Ascending aorta (tissue), 2 donors: ENCODE results near the gene IL21R. TPM values are rescaled to one million over a fixed set of nuclear protein-coding genes. Genes with fewer than 3 reads are reported as not detected.

Experiments used
- DNase-seq, 2 donors: peaks; one replicate each; pipeline ENCODE4 v3.0.0-alpha.2; 2019; ENCODE audit warnings: low spot score in 2 of 2
- H3K27ac ChIP-seq, 2 donors: fragments of 200-600 bp; sonication (generic); one replicate each; pipeline ENCODE4 v1.5.1; 2016 to 2017; ENCODE audit warnings: mild to moderate bottlenecking in 1 of 2
- H3K27me3 ChIP-seq: fragments of 200-600 bp; sonication (generic); one replicate; pipeline ENCODE4 v1.5.1; 2017
- H3K36me3 ChIP-seq, 2 donors: fragments of 200-600 bp; sonication (generic); one replicate each; pipeline ENCODE4 v1.5.1; 2016
- H3K4me1 ChIP-seq, 2 donors: fragments of 200-600 bp; sonication (generic); one replicate each; pipeline ENCODE4 v1.5.1; 2016 to 2017; ENCODE audit warnings: mild to moderate bottlenecking in 1 of 2
- H3K4me3 ChIP-seq, 2 donors: fragments of 200-600 bp; sonication (generic); one replicate each; pipeline ENCODE4 v1.5.1; 2016 to 2017; ENCODE audit warnings: mild to moderate bottlenecking in 1 of 2
- H3K9me3 ChIP-seq, 2 donors: fragments of 200-600 bp; sonication (generic); one replicate each; pipeline ENCODE4 v1.5.1; 2016
- intact Hi-C: fragments of 100-400 bp; cut with DNase I; formaldehyde crosslinking; loops from one replicate; pipeline ENCODE4 v1.15.1; 2023
- total RNA-seq: library from RNA; depleted of rRNA; stranded (reverse); fragments of >200 nt; gene quantifications from one replicate; pipeline ENCODE4 v1.1.0, GENCODE V29; 2016
- TF ChIP-seq, protein P1 (sequence below), 3 experiments: fragments of 200-600 bp in 2 of 3; fragments of 450-650 bp in 1 of 3; sonication (generic) in 2 of 3; IDR thresholded peaks; one replicate each; pipeline ENCODE4 v1.5.1; 2016 to 2019; ENCODE audit warnings: antibody characterized with exemption in 3 of 3, mild to moderate bottlenecking in 1 of 3, moderate library complexity in 1 of 3

Gene IL21R
- total RNA-seq, 1 donor from 2014 or later = 0.21 TPM

DNA sequence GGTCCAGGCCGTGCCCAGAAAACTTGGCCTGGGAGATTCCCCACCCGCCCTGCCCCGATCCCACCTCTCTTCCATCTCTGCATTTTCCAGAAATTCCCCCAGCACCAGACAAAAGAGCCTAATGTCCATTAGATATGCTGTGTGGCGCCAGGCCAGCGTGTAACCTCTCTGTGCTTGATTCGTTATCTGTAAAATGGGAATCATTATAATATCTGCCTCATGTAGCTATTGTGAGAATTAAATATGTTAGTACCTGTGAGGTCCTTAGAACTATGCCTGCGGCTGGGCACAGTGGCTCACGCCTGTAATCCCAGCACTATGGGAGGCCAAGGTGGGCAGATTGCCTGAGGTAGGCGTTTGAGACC, 33.6 kb upstream of the IL21R start:
- H3K9me3 ChIP-seq = no peaks in the 10 kb centered on the region
- H3K4me3 ChIP-seq = peak overlapping the region; percentile 13 to 41
- DNase-seq = no peak
- H3K36me3 ChIP-seq = peaks cover 4 to 6% of the 10 kb centered on the region in 2 donors
- TF ChIP-seq, protein P1, sequence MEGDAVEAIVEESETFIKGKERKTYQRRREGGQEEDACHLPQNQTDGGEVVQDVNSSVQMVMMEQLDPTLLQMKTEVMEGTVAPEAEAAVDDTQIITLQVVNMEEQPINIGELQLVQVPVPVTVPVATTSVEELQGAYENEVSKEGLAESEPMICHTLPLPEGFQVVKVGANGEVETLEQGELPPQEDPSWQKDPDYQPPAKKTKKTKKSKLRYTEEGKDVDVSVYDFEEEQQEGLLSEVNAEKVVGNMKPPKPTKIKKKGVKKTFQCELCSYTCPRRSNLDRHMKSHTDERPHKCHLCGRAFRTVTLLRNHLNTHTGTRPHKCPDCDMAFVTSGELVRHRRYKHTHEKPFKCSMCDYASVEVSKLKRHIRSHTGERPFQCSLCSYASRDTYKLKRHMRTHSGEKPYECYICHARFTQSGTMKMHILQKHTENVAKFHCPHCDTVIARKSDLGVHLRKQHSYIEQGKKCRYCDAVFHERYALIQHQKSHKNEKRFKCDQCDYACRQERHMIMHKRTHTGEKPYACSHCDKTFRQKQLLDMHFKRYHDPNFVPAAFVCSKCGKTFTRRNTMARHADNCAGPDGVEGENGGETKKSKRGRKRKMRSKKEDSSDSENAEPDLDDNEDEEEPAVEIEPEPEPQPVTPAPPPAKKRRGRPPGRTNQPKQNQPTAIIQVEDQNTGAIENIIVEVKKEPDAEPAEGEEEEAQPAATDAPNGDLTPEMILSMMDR (IDR thresholded peaks at IDR 0.05) = no peak
- no peaks in the 10 kb centered on the region for H3K27me3 ChIP-seq
- peaks cover 0 to 5% of the 10 kb centered on the region in 2 donors for H3K4me1 ChIP-seq
- intact Hi-C loops = loop anchor here (1.0 to 10.0 kb wide), 3 partner anchors 54 to 190 kb away; partner anchors contain the start of gene IL4R
- H3K27ac ChIP-seq = no peak overlapping the region

DNA sequence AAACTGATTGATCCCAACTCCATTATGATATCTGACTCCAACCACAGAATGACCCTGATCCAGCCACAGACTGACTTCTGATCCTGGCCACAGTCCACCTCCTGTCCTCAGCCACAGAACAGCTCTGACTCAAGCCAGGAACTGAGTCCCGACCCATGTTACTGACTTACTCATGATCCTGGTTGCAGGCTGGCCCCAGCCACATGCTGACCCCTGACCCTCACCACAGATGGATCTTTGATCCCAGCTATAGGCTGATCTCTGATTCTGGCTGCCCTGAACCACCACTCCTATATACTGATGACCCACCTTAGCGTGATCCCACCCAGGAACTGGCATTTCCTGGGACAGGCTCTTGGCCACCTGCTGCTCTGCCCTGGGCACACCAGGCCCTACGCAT, 32.2 kb upstream of the IL21R start:
- H3K27me3 ChIP-seq = no peaks in the 10 kb centered on the region
- TF ChIP-seq, protein P1 (IDR thresholded peaks at IDR 0.05) = no peak

DNA sequence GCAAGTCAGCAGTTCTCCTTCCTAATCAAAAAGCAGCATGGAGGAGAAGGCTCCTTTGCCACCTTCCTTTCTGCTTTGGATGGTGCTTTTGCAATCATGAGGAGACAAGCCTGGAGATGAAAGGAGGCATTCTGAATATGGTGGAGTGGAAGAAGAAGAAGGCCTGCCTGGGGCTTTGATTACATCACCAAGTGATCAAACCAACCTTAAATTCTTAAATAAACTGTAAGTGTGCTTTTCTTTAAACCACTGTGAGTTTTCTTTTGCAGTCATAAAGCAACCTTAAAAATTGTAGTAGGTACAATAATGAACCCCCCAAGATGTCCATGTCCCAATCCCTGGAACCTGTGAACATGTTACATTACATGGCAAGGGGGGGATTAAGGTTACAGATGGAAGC, 31.7 kb upstream of the IL21R start:
- Histone ChIP-seq H3K4me3 (no peak overlapping the region), H3K27me3 (no peaks in the 10 kb centered on the region), H3K36me3 (no peaks in the 10 kb centered on the region), H3K9me3 (no peaks in the 10 kb centered on the region), H3K4me1 (peaks cover 0 to 5% of the 10 kb centered on the region in 2 donors), H3K27ac (no peak overlapping the region)
- TF ChIP-seq, protein P1 (IDR thresholded peaks at IDR 0.05) = no peak
- intact Hi-C loops = no loop called here
- DNase-seq = no peak

More for the DNA sequence above, 32.2 kb upstream of the IL21R start:
- peaks cover 0 to 5% of the 10 kb centered on the region in 2 donors for H3K4me1 ChIP-seq
- no peaks in the 10 kb centered on the region for H3K36me3 ChIP-seq
- no peak overlapping the region for H3K4me3 ChIP-seq
- no peaks in the 10 kb centered on the region for H3K9me3 ChIP-seq
- no peak overlapping the region for H3K27ac ChIP-seq
- DNase-seq = no peak
- intact Hi-C loops = loop anchor here (2.0 to 10.0 kb wide), 2 partner anchors 55 to 191 kb away; partner anchors contain the start of gene IL4R

DNA sequence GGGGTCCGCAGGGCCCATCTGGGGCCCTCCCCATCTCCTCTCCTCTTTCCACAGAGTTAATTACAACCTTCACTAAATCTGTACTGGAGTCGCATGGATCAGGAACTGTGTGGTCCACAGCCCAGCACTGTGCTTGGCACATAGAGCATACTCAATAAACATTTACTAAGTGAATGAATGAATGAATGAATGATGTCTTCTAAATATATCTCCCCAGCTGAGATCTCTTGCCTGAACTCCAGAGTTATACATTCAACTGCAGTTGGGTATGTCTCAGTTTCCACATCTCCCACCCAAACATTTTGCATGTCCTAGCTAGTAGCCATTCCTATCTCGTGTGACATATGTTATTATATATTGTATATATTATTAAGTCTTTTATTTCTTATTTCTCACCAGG, 28.7 kb upstream of the IL21R start:
- Histone ChIP-seq H3K36me3 (no peaks in the 10 kb centered on the region), H3K4me3 (no peak overlapping the region), H3K27ac (no peak overlapping the region), H3K9me3 (no peaks in the 10 kb centered on the region), H3K27me3 (no peaks in the 10 kb centered on the region), H3K4me1 (no peaks in the 10 kb centered on the region)
- DNase-seq = peak in 1 of 2 donors; percentile 34
- intact Hi-C loops = no loop called here
- TF ChIP-seq, protein P1 (IDR thresholded peaks at IDR 0.05) = no peak

DNA sequence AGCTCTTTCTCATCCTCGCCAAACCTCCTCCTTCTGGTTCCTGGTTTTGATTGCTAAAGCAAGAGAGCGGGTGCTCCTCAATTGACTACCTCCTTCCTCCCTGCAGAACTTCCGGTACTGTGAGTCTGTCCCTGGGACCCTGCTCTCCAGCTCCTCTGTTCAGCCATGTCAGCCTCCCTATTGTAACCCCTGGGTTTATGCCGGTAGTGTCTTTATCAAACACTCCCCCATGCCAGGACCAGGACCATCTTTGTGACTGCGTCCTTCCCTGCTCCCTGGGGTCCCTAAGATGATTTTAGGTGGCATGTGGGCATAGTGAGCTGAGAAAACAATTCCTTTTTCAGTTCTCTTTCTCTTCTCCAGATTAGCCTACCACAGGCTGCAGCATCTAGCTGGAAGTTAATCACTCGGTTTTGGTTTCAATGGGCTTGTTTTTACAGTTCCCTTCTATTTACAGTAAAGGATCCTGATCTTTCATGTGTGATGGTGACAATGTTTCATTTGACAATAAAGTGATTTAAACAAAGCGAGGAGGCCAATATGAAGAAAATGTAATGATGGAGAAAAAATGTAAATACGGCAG, 27.7 kb upstream of the IL21R start:
- Histone ChIP-seq H3K27ac (no peak overlapping the region), H3K9me3 (no peaks in the 10 kb centered on the region), H3K4me1 (no peaks in the 10 kb centered on the region), H3K4me3 (no peak overlapping the region), H3K27me3 (no peaks in the 10 kb centered on the region), H3K36me3 (no peaks in the 10 kb centered on the region)
- peak in 1 of 2 donors; percentile 55 for DNase-seq
- intact Hi-C loops = no loop called here
- TF ChIP-seq, protein P1 (IDR thresholded peaks at IDR 0.05) = no peak
